ENCODE results near the gene SOSTDC1.

Gene SOSTDC1

DNA sequence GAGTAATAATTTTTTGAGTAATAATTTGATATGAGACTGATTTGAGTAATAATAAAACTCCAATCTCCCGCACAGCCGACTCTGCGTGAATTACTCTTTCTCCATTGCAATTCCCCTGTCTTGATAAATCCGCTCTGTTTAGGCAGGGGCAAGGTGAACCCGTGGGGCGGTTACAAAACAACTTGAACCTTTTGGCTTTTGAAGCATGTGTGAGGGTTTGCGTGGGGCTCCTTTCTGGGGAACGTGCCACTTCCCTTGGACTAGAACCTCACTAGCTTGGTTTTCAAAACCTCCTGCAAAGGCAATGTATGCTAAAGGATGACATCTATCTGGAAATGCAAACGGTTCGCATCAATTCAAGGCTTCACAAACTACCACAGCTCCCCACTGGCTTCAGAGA, 45.7 kb downstream of the SOSTDC1 start:
- no peak for DNase-seq (ENCODE audit: low read depth in 2 of 2)

DNA sequence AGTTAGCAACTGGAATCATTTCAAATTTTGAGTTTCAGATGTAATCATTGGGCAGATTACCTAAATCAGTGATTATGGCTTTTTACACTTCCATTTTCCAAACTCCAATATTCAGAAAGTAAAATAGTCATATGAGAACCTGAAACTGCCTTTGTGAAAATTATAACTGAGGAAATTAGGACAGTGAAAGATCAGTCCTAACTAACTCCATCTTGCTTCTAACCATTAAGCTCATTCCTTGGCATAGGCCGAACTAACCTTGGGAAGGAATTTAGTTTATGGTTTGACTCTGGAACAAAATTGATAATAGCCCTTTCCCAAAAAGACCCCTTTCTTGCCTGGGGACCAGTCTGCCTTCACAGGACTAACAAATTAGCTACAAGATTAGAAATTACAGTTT, 46.4 kb downstream of the SOSTDC1 start:
- DNase-seq (ENCODE audit: low read depth in 2 of 2) = no peak

DNA sequence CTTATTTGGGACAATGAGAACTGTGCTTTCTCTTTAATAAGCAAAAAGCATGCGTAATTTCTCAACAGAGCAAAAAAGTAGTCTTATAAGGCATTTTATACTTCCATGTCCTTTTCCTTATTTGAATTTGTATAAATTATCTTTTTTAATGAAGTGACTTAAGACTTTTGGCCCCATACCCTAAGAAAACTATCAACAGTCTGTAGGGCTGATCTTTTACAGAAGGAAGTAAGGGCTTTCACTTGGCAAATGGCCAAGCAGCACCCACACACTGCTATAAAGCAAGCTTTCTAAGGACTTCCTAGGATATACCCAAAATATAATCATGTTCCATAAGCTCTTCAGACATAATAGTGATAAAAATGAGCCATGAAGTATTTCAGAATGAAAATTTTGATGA, 47.6 kb downstream of the SOSTDC1 start:
- no peak for DNase-seq (ENCODE audit: low read depth in 2 of 2)

GRCh38 chr7:16416289-16417282, 49.0 kb downstream of the SOSTDC1 start:
- DNase-seq (ENCODE audit: low read depth in 2 of 2) = no peak

DNA sequence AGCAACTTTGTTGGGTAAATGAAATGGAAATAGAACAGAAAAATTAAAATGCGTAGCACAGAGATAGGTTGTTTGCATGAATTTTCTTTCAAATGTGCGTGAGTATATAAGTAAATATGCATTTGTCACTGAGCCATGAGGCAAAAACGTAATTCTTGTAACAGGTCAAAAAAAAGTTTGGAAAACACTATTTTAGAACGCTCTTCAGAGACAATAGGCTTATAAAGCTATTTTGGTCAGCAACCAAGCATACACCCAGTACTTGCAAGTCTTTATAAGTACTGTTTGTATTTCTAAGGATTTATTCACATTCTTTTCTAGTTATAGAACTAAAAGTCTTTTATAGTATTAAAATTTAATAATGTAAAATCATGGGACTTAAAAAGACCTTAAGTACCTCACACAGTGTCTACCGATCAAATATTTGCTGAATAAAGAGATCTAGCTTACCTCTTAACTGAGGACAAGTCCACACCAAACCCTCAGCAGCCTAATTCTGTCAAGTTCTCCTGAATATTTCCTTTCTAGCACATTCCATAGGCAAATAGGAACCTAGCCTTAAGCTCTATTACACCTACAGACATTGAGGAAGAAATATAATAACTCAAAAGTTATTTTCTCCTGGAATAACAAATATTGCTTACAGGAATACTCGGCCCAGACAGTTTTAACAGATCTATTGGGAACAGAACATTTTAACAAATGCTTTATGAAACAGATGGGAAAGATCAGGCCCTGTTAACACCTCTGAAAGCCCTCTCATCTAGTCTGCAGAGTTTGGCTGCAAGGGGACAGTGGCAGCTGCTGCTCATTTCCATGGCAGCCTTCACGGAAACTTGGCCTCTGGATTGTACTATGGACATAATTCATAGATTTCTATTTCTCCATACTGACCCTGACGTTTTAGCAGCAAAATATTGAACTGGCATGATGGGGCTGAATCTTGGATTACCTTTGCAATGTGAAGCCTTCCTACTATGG, 53.0 kb downstream of the SOSTDC1 start:
- DNase-seq (ENCODE audit: low read depth in 2 of 2) = no peak

All from activated CD8-positive, alpha-beta memory T cell treated with anti-CD3 and anti-CD28 coated beads for 4 hours (primary cell).